Non-pigmented ciliary epithelial cell (primary cell): ENCODE results near the gene FMO1.
"Not testable (repeated sequence)": the region's sequence is repeated elsewhere in the genome, so short reads cannot be mapped to it uniquely, and the experiment has no call there.

Experiments used
- DNase-seq: peaks from one replicate; pipeline ENCODE4 v3.0.0-alpha.2; 2010; ENCODE audit warnings: low read depth

FMO1 gene

DNA sequence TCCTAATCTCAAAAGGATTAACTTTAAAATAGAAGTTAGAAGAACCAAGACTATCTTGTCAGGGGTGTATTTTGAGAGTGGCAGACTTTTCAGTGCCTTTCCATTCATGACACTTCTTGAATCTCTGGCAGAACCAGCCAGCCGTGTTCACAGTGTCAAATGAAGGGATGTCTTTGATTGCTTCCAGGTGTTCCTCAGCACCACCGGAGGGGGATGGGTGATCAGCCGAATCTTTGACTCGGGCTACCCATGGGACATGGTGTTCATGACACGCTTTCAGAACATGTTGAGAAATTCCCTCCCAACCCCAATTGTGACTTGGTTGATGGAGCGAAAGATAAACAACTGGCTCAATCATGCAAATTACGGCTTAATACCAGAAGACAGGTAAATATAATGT lies 32.3 kb downstream of the FMO1 start:
- DNase-seq = no peak

DNA sequence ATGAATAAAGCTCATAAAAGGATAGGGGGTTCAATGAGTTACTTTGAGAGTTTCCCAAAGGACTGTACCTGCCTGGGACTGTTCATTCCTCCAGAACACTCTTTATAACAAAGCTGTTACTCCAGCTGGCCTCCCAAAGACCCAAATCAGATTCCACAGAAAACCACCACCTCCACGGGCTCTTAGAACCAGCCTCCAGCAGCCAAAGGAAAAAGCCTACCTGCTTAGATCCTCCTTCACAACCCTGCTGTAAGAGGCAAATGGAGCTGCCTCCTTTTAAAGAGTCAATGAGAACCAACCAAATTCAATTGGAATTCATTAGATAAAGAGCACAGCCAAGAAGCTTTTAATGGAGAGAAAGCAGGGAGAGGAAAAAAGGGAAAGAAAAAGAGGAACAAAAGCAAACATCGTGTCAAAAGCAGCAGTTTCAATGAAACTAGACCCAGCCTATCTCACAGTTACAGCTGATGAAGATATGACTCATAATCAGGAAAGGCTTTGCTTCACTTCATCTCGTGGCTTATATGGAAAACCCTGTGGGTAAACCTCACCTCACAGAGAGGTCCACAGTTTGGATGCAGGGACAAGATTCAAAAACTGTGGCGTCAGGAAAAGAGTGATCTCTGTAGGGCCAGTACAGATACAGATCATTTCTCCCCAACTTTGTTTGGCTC lies 37.9 kb downstream of the FMO1 start:
- no peak for DNase-seq

DNA sequence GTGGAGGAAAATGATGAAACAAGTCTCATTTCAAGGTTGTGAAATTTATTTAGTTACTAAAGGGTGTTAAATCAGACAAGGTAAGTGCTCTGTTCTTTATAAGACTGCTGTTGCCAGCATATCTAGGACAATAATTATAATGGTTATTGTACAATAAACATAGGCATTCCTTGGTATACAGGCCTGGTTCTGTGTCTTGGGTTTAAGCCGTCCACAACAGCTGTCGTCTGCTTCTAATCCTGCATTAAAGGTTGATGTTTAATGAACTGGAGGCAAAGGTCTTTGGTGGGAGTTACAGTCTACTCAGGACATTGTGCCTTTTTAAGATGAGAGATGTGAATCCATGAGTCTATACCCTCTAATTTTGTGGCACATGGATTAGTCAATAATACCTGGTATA lies 42.3 kb downstream of the FMO1 start:
- DNase-seq = no peak

DNA sequence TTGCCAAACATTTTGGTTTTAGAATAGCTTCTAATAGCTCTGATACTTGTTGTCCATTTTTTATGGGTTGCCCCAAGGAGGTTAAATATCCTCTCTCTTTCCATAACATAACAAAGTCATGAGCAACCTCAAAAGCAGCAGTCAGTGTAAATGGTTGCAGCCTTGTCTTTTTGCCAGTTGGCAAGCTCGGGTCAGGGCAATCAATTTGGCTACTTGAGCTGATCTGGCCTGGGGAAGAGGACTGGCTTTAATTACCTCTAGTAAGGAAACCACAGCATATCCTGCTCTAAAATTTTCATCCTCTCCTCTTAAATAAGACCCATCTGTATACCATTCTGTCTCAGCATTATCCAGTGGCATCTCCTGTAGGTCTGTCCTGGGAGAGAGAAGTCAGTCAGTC lies 44.5 kb downstream of the FMO1 start:
- DNase-seq = no peak

DNA sequence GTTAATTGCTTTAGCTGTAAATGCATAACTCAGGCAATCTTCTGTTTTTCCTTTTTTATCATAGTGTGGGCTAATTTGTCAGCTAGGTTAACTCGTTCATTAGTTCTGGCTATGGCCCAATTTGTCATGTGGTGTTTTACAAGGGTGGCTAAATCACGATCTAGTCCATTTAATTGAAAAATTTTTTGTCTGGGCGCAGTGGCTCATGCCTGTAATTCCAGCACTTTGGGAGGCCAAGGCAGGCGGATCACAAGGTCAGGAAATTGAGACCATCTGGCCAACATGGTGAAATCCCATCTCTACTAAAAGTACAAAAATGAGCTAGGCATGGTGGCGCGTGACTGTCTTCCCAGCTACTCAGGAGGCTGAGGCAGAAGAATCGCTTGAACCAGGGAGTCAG lies 47.1 kb downstream of the FMO1 start:
- DNase-seq = not testable (repeated sequence)

DNA sequence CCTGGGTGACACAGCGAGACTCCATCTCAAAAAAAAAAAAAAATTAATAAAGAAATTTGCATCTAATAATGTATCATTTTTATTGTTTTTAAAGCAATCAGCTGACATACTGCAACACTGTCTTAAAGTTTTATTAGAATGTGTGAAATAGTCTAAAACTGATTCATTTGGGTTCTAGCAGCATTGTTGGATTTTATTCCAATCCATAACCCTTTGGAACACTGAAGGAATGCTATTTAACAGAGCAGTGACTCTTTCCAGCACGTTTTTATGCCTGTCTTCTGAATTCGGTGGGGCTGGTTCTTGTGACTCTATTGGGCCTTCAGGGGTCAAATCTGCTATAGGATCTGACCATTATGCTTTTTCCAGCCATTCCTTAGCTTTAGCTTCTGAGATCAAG lies 47.5 kb downstream of the FMO1 start:
- DNase-seq = no peak

DNA sequence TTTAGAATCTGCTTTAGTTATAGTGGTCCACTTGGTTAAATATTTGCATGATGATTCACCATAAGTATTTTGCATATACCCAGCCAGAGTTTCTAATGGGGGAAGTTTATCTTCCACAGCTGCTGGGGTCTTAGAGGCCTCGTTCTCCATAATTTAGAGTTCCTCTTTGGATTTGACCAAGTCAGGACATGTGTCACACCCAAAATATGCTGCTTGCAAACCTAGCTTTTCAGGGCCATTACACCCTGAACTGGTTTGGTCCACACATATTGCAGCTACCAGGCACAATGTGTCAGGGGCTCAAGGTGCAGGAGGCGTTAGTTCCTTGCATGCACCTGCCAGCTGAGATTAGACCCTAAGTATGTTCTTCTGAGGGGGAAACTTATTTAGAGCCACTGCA lies 48.6 kb downstream of the FMO1 start:
- no peak for DNase-seq

DNA sequence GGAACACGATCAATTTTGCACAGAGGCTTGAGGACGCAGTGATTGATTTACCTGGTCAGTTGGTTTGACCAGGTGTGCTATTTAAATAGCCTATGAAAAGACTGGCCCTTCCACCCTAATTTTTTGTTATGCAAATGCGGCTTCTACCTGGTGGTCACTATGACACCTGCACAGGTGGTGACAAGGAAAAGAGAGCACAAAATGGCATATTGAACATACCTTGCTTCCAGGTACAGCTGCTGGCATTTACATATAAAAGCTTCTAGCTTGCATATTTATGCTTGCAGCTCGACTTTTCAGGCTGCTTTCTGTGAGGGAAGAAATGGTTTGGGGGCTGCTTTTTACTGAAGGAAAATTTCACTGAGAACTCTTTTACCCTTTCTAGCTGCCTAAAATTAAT lies 50.4 kb downstream of the FMO1 start:
- no peak for DNase-seq

- no peak for DNase-seq
Observed at GRCh38 chr1:171299342-171299741, 51.0 kb downstream of the FMO1 start.

- DNase-seq = no peak
Observed at GRCh38 chr1:171300401-171300800, 52.1 kb downstream of the FMO1 start.

DNA sequence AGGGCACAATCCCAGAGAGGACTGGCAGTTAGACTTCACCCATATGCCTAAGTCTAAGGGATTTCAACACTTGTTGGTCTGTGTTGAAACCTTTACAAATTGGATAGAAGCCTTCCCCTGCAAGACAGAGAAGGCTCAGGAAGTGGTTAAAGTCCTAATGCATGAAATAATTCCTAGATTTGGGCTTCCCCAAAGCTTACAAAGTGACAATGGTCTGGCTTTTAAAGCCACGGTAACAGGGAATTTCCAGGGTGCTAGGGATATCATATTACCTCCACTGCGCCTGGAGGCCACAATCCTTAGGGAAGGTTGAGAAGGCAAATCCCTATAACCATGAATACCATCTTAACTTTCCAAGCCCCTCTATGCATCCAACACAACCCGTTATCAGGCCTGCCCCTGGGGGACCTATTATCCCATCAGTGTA lies 62.4 kb downstream of the FMO1 start:
- DNase-seq = no peak

DNA sequence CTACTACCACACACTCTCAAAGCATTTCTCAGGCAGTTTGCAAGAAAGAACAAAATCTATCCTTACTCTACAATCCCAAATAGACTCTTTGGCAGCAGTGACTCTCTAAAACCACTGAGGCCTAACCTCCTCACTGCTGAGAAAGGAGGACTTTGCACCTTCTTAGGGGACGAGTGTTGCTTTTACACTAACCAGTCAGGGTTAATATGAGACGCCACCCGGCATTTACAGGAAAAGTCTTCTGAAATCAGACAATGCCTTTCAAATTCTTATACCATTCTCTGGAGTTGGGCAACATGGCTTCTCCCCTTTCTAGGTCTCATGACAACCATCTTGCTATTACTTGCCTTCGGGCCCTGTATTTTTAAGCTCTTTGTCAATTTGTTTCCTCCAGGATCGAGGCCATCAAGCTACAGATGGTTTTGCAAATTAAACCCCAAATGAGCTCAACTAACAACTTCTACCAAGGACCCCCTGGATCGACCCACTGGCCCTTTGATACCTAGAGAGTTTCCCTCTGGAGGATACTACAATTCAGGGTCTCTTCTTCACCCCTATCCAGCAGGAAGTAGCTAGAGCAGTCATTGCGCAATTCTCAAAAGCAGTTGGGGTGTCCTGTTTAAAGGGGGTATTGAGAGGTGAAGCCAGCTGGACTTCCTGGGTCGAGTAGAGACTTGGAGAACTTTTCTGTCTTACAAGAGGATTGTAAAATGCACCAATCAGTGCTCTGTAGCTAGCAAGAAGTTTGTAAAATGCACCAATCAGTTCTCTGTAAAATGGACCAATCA lies 63.7 kb downstream of the FMO1 start:
- DNase-seq = no peak

DNA sequence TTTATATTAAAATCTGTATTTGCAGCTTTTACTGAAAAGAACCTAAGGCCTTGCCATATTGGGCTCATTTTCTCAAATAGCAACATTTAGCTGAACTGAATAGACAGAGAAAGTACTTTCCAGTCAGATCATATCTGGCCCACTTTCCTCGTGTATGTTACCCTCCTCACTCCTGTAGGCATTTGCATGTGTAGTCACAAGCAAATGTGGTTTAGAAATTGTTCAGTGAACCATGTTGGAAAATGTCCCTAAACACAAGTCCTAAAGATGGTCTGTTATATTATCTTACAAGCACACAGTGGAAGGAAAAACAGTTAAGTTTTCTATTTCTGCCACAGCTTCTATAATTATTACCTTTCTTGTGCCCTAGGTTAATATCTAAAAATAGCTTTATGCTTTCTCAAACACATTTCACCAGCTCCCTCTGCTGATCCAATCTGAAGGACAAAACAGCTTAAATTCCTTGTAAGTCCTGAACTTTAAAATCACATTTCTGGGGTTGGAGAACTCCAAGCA lies 65.1 kb downstream of the FMO1 start:
- DNase-seq = no peak

GRCh38 chr1:171313835-171314320 lies 65.6 kb downstream of the FMO1 start, which contains the start of gene FMO4:
Gene FMO4, plus strand, starts transcription at chr1:171314183. Its CDS starts 5,643 bp downstream, at chr1:171319826.
- peak; percentile 98 for DNase-seq

GRCh38 chr1:171329251-171329650 lies 81.0 kb downstream of the FMO1 start:
- DNase-seq = no peak

- no peak for DNase-seq
Observed at GRCh38 chr1:171334024-171334640, 85.8 kb downstream of the FMO1 start.
